HEK293 (cell line): ENCODE results near the gene ALS2CL.

Source experiments
- SALL2 ChIP-seq: fragments of 450-650 bp; formaldehyde crosslinking; IDR thresholded peaks from 2 replicates; pipeline ENCODE4 v1.5.0; 2017; ENCODE audit warnings: missing biosample characterization, mild to moderate bottlenecking, missing genetic modification characterization, borderline replicate concordance
- ZNF10 ChIP-seq: fragments of 450-650 bp; formaldehyde crosslinking; IDR thresholded peaks from 2 replicates; pipeline ENCODE4 v1.5.1; 2017; ENCODE audit warnings: missing biosample characterization, missing genetic modification characterization
- ZNF121 ChIP-seq: fragments of 450-650 bp; formaldehyde crosslinking; IDR thresholded peaks from 2 replicates; pipeline ENCODE4 v1.5.1; 2016; ENCODE audit warnings: missing biosample characterization, missing genetic modification characterization
- ZNF274 ChIP-seq, 2 experiments: fragments of 200-500 bp in 1 of 2; fragments of 450-650 bp in 1 of 2; sonication (Bioruptor generic) in 1 of 2; formaldehyde crosslinking in 1 of 2; IDR thresholded peaks; 2 replicates each; pipeline versions ENCODE4 v1.5.1 to v1.6.1; 2014 to 2016; ENCODE audit warnings: borderline replicate concordance in 1 of 2, inconsistent platforms in 1 of 2, low read length in 1 of 2, missing biosample characterization in 1 of 2, missing genetic modification characterization in 1 of 2
- ZNF416 ChIP-seq: fragments of 450-650 bp; formaldehyde crosslinking; IDR thresholded peaks from 2 replicates; pipeline ENCODE4 v1.5.1; 2016; ENCODE audit warnings: missing biosample characterization, missing genetic modification characterization

- TF ChIP-seq ZNF121 (tag by site-specific recombination) (no peak), ZNF274 (IDR thresholded peaks at IDR 0.05; ENCODE audit: low read length) (no peak), ZNF274 (tag by site-specific recombination; IDR thresholded peaks at IDR 0.05; ENCODE audit: borderline replicate concordance) (no peak), SALL2 (no peak), ZNF10 (tag by site-specific recombination) (no peak), ZNF416 (tag by site-specific recombination) (no peak)
These were observed 33.5 kb downstream of the ALS2CL start for GRCh38 chr3:46660003-46660402.
